Calu3 (cell line): ENCODE data around the gene NOL8. TPM values are rescaled to one million over a fixed set of nuclear protein-coding genes. Genes with fewer than 3 reads are reported as not detected.

ENCODE experiments used
- BruUV-seq: library from RNA; stranded (reverse); fragments of 400-500 nt; replicated peaks from 2 replicates; lab custom pipeline; 2021; lab: Mats Ljungman, UMichigan
- CTCF ChIA-PET: fragments of 300-600 bp; sonication (Branson Sonifier 250); formaldehyde crosslinking; loops from one replicate; lab custom pipeline; 2022; ENCODE audit warnings: antibody characterized with exemption; lab: Charles Lee
- DNase-seq: peaks from one replicate; pipeline ENCODE4 v3.0.0; 2022
- H3K27ac Mint-ChIP-seq: one replicate; pipeline ENCODE4 v1.8.0; 2022; ENCODE audit warnings: mixed read lengths; ENCODE audit not compliant: unreplicated experiment
- H3K27me3 Mint-ChIP-seq: one replicate; pipeline ENCODE4 v1.8.0; 2022; ENCODE audit warnings: mixed read lengths; ENCODE audit not compliant: unreplicated experiment
- H3K36me3 Mint-ChIP-seq: one replicate; pipeline ENCODE4 v1.8.0; 2022; ENCODE audit warnings: mild to moderate bottlenecking, moderate library complexity, mixed read lengths; ENCODE audit not compliant: insufficient read depth, unreplicated experiment
- H3K4me1 Mint-ChIP-seq: one replicate; pipeline ENCODE4 v1.8.0; 2022; ENCODE audit warnings: mild to moderate bottlenecking, low read depth, mixed read lengths; ENCODE audit not compliant: unreplicated experiment
- H3K4me3 Mint-ChIP-seq: one replicate; pipeline ENCODE4 v1.8.0; 2022; ENCODE audit warnings: mild to moderate bottlenecking, low read depth, moderate library complexity, mixed read lengths; ENCODE audit not compliant: unreplicated experiment
- H3K9me3 Mint-ChIP-seq: one replicate; pipeline ENCODE4 v1.8.0; 2022; ENCODE audit warnings: low read depth, mixed read lengths; ENCODE audit not compliant: unreplicated experiment
- CTCF ChIP-seq: fragments of 200-600 bp; IDR thresholded peaks from one replicate; pipeline ENCODE4 v1.8.0; 2022; ENCODE audit warnings: antibody characterized with exemption; ENCODE audit not compliant: unreplicated experiment
- intact Hi-C: fragments of 100-400 bp; cut with micrococcal nuclease; formaldehyde crosslinking; loops from one replicate; pipeline ENCODE4 v1.10.0; 2022; ENCODE audit not compliant: unreplicated experiment
- total RNA-seq: library from RNA; stranded (reverse); gene quantifications from 2 replicates; pipeline ENCODE4 v1.2.3, GENCODE V29; 2022

NOL8 gene
- total RNA-seq, 1 experiment from 2014 or later, result 42.9 TPM

GRCh38 chr9:92292338-92293074 is 32.6 kb downstream of the NOL8 start:
- intact Hi-C loops, result no loop called here
- Mint-ChIP-seq H3K4me3 (peak overlapping the region; percentile 93), H3K36me3 (peaks cover 66% of the 10 kb centered on the region), H3K4me1 (peaks cover 14% of the 10 kb centered on the region), H3K9me3 (no peaks in the 10 kb centered on the region), H3K27ac (peak overlapping the region; percentile 99), H3K27me3 (no peaks in the 10 kb centered on the region)
- TF ChIP-seq CTCF, result no peak
- CTCF ChIA-PET, result interaction anchor here (0.6 to 1.3 kb wide), 2 partner anchors 11 to 266 kb away, joined by 4 to 5 read pairs; no protein-coding TSS in a partner anchor
- no TSS peak for BruUV-seq
- no peak for DNase-seq

- peaks cover 75% of the 10 kb centered on the region for H3K36me3 Mint-ChIP-seq
- H3K4me1 Mint-ChIP-seq, result peaks cover 14% of the 10 kb centered on the region
- intact Hi-C loops, result no loop called here
- no peaks in the 10 kb centered on the region for H3K27me3 Mint-ChIP-seq
- BruUV-seq, result no TSS peak
- no peak overlapping the region for H3K27ac Mint-ChIP-seq
- CTCF ChIA-PET, result interaction anchor here (1.3 kb wide), 1 partner anchor 10 kb away, joined by 4 read pairs; no protein-coding TSS in a partner anchor
- no peak for TF ChIP-seq CTCF
- H3K4me3 Mint-ChIP-seq, result peak overlapping the region; percentile 93
- DNase-seq, result no peak
- no peaks in the 10 kb centered on the region for H3K9me3 Mint-ChIP-seq
These were observed 33.6 kb downstream of the NOL8 start for GRCh38 chr9:92291577-92291976.

GRCh38 chr9:92290785-92291429 is 34.2 kb downstream of the NOL8 start:
- peaks cover 14% of the 10 kb centered on the region for H3K4me1 Mint-ChIP-seq
- BruUV-seq, result no TSS peak
- H3K9me3 Mint-ChIP-seq, result no peaks in the 10 kb centered on the region
- H3K4me3 Mint-ChIP-seq, result peak overlapping the region; percentile 93
- H3K27ac Mint-ChIP-seq, result peak overlapping the region; percentile 44
- H3K27me3 Mint-ChIP-seq, result no peaks in the 10 kb centered on the region
- DNase-seq, result no peak
- intact Hi-C loops, result no loop called here
- CTCF ChIA-PET, result interaction anchor here (1.3 kb wide), 1 partner anchor 9 kb away, joined by 4 read pairs; no protein-coding TSS in a partner anchor
- H3K36me3 Mint-ChIP-seq, result peaks cover 76% of the 10 kb centered on the region
- TF ChIP-seq CTCF, result no peak

DNA sequence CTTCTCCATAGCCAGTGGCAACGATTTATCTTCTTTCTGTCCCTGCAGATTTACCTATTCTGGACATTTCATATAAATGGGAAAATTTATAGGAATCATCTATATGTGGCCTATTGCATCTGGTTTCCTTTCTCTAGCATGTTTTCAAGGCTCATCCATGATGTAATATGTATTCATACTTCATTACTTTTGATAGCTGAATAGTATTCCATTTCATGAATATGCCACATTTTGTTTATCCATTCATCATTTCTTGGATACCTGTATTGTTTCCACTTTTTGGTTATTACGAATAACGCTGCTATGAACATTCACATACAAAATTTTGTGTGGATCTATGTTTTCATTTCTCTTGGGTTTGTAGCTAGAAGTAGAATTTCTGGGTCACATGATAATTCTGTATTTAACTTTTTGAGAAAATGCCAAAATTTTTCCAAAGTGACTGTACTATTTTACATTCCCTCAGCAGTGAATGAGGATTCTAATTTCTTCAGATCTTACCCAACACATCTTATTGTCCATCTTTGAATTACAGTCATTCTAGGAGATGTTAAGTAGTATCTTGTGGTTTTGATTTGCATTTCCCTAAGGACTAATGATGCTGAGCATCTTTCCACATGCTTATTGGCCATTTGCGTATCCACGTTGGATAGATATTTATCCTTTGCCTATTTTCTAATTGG is 35.3 kb downstream of the NOL8 start:
- no TSS peak for BruUV-seq
- intact Hi-C loops, result no loop called here
- Mint-ChIP-seq H3K36me3 (peaks cover 86% of the 10 kb centered on the region), H3K27ac (no peak overlapping the region), H3K4me3 (no peak overlapping the region), H3K27me3 (no peaks in the 10 kb centered on the region), H3K9me3 (no peaks in the 10 kb centered on the region), H3K4me1 (peaks cover 13% of the 10 kb centered on the region)
- no peak for DNase-seq
- no peak for TF ChIP-seq CTCF
- CTCF ChIA-PET, result no interaction called here
